GM18867 (cell line): ENCODE data around the gene ATP6AP1.
A peak's percentile ranks its signal among the peaks of the same experiment; 100 is the strongest.
"Not testable (repeated sequence)": the region's sequence is repeated elsewhere in the genome, so short reads cannot be mapped to it uniquely, and the experiment has no call there.

Experiments used
- ATAC-seq: cut with Tn5 transposase; IDR thresholded peaks from one replicate; pipeline ENCODE4 v1.9.1; 2021; ENCODE audit warnings: mild to moderate bottlenecking, moderate library complexity; ENCODE audit not compliant: unreplicated experiment

The ATP6AP1 gene

GRCh38 chrX:154428176-154429171, at the start of gene ATP6AP1:
TSS of gene ATP6AP1 (plus strand) at chrX:154428677. CDS start at chrX:154428693, 16 bp downstream.
- ATAC-seq = peak; percentile 95

GRCh38 chrX:154378799-154379568, 49.5 kb upstream of the ATP6AP1 start, which contains the start of gene EMD:
TSS of gene EMD (plus strand) at chrX:154379295. CDS start at chrX:154379485, 190 bp downstream.
- ATAC-seq = peak; percentile 76

GRCh38 chrX:154379569-154379951, 48.9 kb upstream of the ATP6AP1 start:
- no peak for ATAC-seq

- no peak for ATAC-seq
Measured at GRCh38 chrX:154380153-154380552, 48.3 kb upstream of the ATP6AP1 start.

GRCh38 chrX:154380787-154381186, 47.7 kb upstream of the ATP6AP1 start:
- ATAC-seq = no peak

- ATAC-seq = no peak
Measured at GRCh38 chrX:154381271-154381670, 47.2 kb upstream of the ATP6AP1 start.

- no peak for ATAC-seq
Measured at GRCh38 chrX:154382483-154383069, 45.9 kb upstream of the ATP6AP1 start.

- ATAC-seq = no peak
Measured at GRCh38 chrX:154383359-154384283, 44.9 kb upstream of the ATP6AP1 start.

- ATAC-seq = no peak
Measured at GRCh38 chrX:154384284-154384892, 44.1 kb upstream of the ATP6AP1 start.

GRCh38 chrX:154388094-154388493, 40.4 kb upstream of the ATP6AP1 start:
- ATAC-seq = peak; percentile 30

- not testable (repeated sequence) for ATAC-seq
Measured at GRCh38 chrX:154388649-154389048, 39.8 kb upstream of the ATP6AP1 start.

- ATAC-seq = peak; percentile 67
Measured at GRCh38 chrX:154389812-154390747, 38.4 kb upstream of the ATP6AP1 start.

- not testable (repeated sequence) for ATAC-seq
Measured at GRCh38 chrX:154396363-154396762, 32.1 kb upstream of the ATP6AP1 start.

- ATAC-seq = peak; percentile 47
Measured at GRCh38 chrX:154396973-154397887, 31.2 kb upstream of the ATP6AP1 start.

GRCh38 chrX:154397888-154398667, 30.4 kb upstream of the ATP6AP1 start, which contains the start of gene RPL10:
TSS of gene RPL10 (plus strand) at chrX:154398377. CDS start at chrX:154398520, 143 bp downstream.
- ATAC-seq = peak; percentile 72

GRCh38 chrX:154398668-154399526, 29.6 kb upstream of the ATP6AP1 start:
- peak; percentile 22 for ATAC-seq
